ENCODE results near the gene TRIO. TPM values are rescaled to one million over a fixed set of nuclear protein-coding genes. Genes with fewer than 3 reads are reported as not detected.

The TRIO gene
- total and polyA plus RNA-seq, 2 experiments from 2014 or later, result 18.5 to 78.2 TPM

DNA sequence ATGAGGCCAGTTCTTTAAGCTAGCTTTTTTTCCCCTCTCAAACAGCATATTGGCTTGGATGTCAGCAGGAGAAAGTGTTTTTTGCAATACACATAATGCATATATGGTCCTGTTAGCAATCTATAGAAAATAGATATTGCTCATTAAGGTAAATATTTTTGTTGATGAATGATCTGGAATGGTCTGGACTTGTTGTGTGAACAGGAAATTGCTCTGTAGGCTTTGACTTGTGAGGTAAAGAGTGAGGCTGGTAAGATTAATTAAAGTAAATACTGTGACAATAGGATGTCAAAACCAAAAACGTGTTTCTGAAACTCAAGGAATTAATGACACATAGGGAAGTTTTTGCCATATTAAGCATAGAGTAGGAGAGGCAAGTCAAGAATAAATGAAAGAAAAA lies 176.0 kb downstream of the TRIO start:
- no peak overlapping the region for H3K4me3 ChIP-seq
- no peak overlapping the region for H3K4me2 ChIP-seq
- H3K9me3 ChIP-seq (ENCODE audit: low read depth), result no peaks in the 10 kb centered on the region
- no peaks in the 10 kb centered on the region for H4K20me1 ChIP-seq (ENCODE audit: insufficient read depth, poor library complexity, severe bottlenecking)
- H3K9me2 ChIP-seq (replicated peaks; ENCODE audit: insufficient read depth), result no peaks in the 10 kb centered on the region
- WGBS (ENCODE audit: low lambda C conversion rate, missing lambda C conversion rate), result 88% methylated on average over 1 of the region's 1 CpG
- DNase-seq (ENCODE audit: low spot score), result no peak
- no peak overlapping the region for H2AFZ ChIP-seq
- H3K27me3 ChIP-seq, result no peaks in the 10 kb centered on the region
- no peaks in the 10 kb centered on the region for H3K79me2 ChIP-seq
- no peaks in the 10 kb centered on the region for H3K36me3 ChIP-seq (replicated peaks; ENCODE audit: insufficient read depth, low read depth)
- no peaks in the 10 kb centered on the region for H3K4me1 ChIP-seq (ENCODE audit: insufficient read depth)
- no peak overlapping the region for H3K27ac ChIP-seq
- TF ChIP-seq EZH2 (IDR thresholded peaks at IDR 0.05; ENCODE audit: borderline replicate concordance) (no peak), EZH2phosphoT487 (IDR thresholded peaks at IDR 0.05; ENCODE audit: low read depth, severe bottlenecking, unreplicated experiment) (no peak)
- TF ChIP-seq, protein P1, sequence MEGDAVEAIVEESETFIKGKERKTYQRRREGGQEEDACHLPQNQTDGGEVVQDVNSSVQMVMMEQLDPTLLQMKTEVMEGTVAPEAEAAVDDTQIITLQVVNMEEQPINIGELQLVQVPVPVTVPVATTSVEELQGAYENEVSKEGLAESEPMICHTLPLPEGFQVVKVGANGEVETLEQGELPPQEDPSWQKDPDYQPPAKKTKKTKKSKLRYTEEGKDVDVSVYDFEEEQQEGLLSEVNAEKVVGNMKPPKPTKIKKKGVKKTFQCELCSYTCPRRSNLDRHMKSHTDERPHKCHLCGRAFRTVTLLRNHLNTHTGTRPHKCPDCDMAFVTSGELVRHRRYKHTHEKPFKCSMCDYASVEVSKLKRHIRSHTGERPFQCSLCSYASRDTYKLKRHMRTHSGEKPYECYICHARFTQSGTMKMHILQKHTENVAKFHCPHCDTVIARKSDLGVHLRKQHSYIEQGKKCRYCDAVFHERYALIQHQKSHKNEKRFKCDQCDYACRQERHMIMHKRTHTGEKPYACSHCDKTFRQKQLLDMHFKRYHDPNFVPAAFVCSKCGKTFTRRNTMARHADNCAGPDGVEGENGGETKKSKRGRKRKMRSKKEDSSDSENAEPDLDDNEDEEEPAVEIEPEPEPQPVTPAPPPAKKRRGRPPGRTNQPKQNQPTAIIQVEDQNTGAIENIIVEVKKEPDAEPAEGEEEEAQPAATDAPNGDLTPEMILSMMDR (IDR thresholded peaks at IDR 0.05; ENCODE audit: poor library complexity), result no peak

- Histone ChIP-seq H3K4me1 (ENCODE audit: insufficient read depth) (no peaks in the 10 kb centered on the region), H3K79me2 (no peaks in the 10 kb centered on the region), H3K36me3 (replicated peaks; ENCODE audit: insufficient read depth, low read depth) (no peaks in the 10 kb centered on the region), H2AFZ (no peak overlapping the region), H3K9me3 (ENCODE audit: low read depth) (no peaks in the 10 kb centered on the region), H3K4me3 (no peak overlapping the region), H3K4me2 (no peak overlapping the region), H4K20me1 (ENCODE audit: insufficient read depth, poor library complexity, severe bottlenecking) (peaks cover 4% of the 10 kb centered on the region), H3K27ac (no peak overlapping the region), H3K9me2 (replicated peaks; ENCODE audit: insufficient read depth) (no peaks in the 10 kb centered on the region), H3K27me3 (no peaks in the 10 kb centered on the region)
- TF ChIP-seq EZH2 (IDR thresholded peaks at IDR 0.05; ENCODE audit: borderline replicate concordance), result no peak
- TF ChIP-seq, protein P1 (IDR thresholded peaks at IDR 0.05; ENCODE audit: poor library complexity), result no peak
- TF ChIP-seq EZH2phosphoT487 (IDR thresholded peaks at IDR 0.05; ENCODE audit: low read depth, severe bottlenecking, unreplicated experiment), result no peak
- 95% methylated on average over 3 of the region's 3 CpGs for WGBS (ENCODE audit: low lambda C conversion rate, missing lambda C conversion rate)
- no peak for DNase-seq (ENCODE audit: low spot score)
Observed at GRCh38 chr5:14321936-14322335, 178.8 kb downstream of the TRIO start.

DNA sequence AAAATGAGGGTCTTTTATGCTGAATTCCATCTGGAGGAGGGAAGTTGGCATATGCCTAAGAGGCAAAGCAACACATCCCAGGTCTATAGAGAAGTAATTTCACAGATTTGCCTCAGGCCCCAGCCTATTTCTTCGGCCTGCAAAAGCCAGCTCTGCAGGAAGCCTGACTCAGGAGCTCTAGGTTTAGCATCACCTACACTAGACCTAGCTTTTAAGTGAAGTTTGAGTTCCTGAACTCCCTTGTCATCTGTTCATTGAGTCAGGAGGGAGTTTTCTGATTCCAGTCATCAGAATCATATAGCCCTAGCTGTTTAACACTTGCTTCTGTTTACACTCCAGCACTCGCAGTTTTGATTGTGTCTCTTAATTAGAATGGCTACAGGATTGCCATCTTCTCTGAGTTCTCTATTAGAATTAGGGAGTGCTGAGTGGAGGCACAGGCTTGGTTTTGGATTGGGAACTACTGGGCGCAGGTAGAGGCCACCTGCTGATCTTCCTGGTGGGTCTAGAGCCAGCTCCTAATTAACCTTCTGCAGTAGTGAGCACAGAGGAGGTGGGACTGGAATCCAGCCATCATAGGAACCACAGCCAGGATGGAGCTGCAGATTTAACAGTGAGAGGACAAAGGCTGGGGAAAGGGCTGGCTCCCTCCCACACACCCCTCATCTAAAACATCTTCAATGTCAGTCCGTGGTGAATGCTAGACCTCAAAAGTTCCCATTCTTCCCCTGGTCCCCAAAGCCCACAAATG lies 179.5 kb downstream of the TRIO start:
- H3K79me2 ChIP-seq, result no peaks in the 10 kb centered on the region

More for the DNA sequence above, 179.5 kb downstream of the TRIO start:
- Histone ChIP-seq H3K9me3 (ENCODE audit: low read depth) (no peaks in the 10 kb centered on the region), H3K36me3 (replicated peaks; ENCODE audit: insufficient read depth, low read depth) (no peaks in the 10 kb centered on the region), H3K4me2 (no peak overlapping the region), H2AFZ (no peak overlapping the region), H3K4me3 (no peak overlapping the region), H3K27me3 (no peaks in the 10 kb centered on the region), H3K4me1 (ENCODE audit: insufficient read depth) (no peaks in the 10 kb centered on the region), H4K20me1 (ENCODE audit: insufficient read depth, poor library complexity, severe bottlenecking) (peaks cover 4% of the 10 kb centered on the region), H3K9me2 (replicated peaks; ENCODE audit: insufficient read depth) (no peaks in the 10 kb centered on the region), H3K27ac (no peak overlapping the region)
- TF ChIP-seq, protein P1 (IDR thresholded peaks at IDR 0.05; ENCODE audit: poor library complexity), result no peak
- TF ChIP-seq EZH2phosphoT487 (IDR thresholded peaks at IDR 0.05; ENCODE audit: low read depth, severe bottlenecking, unreplicated experiment) (no peak), EZH2 (IDR thresholded peaks at IDR 0.05; ENCODE audit: borderline replicate concordance) (no peak)
- DNase-seq (ENCODE audit: low spot score), result no peak
- WGBS (ENCODE audit: low lambda C conversion rate, missing lambda C conversion rate), result 89% methylated on average over 4 of the region's 4 CpGs
